ENCODE measurements around the gene GPS2. TPM values are rescaled to one million over a fixed set of nuclear protein-coding genes. Genes with fewer than 3 reads are reported as not detected.

Gene GPS2
- 51.2 TPM for polyA plus RNA-seq (2013, experiment 1 of 4)
- polyA plus RNA-seq (2013, experiment 2 of 4), result 47.2 TPM
- 46.2 TPM for polyA plus RNA-seq (2013, experiment 3 of 4)
- 52.5 TPM for polyA plus RNA-seq (2013, experiment 4 of 4)

- Histone ChIP-seq H3K27ac (ENCODE audit: insufficient read depth, low read depth, low read length, poor library complexity, severe bottlenecking) (peak within 1 kb of the TSS; percentile 18), H3K9me3 (ENCODE audit: control insufficient read depth, low read length) (no peaks in the 10 kb centered on the region), H3K36me3 (ENCODE audit: control insufficient read depth, insufficient read depth, low read length) (peaks cover 52% of the 10 kb centered on the region), H3K4me1 (ENCODE audit: control insufficient read depth, insufficient read depth, low read length) (peaks cover 4% of the 10 kb centered on the region), H3K4me3 (ENCODE audit: insufficient read depth, low read depth, low read length) (peak within 1 kb of the TSS; percentile 68), H3K27me3 (ENCODE audit: control insufficient read depth, insufficient read depth, low read length, poor library complexity, severe bottlenecking) (no peaks in the 10 kb centered on the region)
- 0 to 1% methylated on average over 95 of the region's 95 CpGs for WGBS, 2 experiments
Measured at GRCh38 chr17:7314719-7315569, at the start of gene GPS2. TSS of gene GPS2 (minus strand) at chr17:7315360. CDS start at chr17:7315052, 308 bp downstream.

GRCh38 chr17:7363311-7363710, 48.2 kb upstream of the GPS2 start:
- 91 to 93% methylated on average over 6 of the region's 6 CpGs for WGBS, 2 experiments
- H3K9me3 ChIP-seq (ENCODE audit: control insufficient read depth, low read length), result no peaks in the 10 kb centered on the region

DNA sequence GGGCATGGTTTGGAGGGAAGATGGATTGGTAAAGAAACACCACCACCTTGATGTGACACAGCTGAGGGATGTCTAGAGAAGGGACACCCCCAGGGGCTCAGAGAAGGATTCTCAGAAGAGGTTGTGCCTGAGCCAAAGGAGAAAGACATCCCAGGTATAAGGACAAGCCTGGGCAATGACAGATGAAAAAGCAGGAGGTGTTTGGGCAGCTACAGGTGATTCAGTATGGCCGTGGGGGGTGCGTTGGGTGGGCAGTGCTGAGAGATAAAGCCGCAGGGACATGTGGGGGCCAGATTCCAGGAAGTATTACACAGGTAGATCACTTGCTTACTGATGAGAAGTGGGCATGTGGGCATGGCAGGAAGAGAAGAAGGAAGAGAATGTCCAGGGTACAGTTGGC, 46.7 kb upstream of the GPS2 start:
- Histone ChIP-seq H3K36me3 (ENCODE audit: control insufficient read depth, insufficient read depth, low read length) (no peaks in the 10 kb centered on the region), H3K9me3 (ENCODE audit: control insufficient read depth, low read length) (no peaks in the 10 kb centered on the region), H3K27me3 (ENCODE audit: control insufficient read depth, insufficient read depth, low read length, poor library complexity, severe bottlenecking) (no peaks in the 10 kb centered on the region), H3K27ac (ENCODE audit: insufficient read depth, low read depth, low read length, poor library complexity, severe bottlenecking) (no peak overlapping the region), H3K4me3 (ENCODE audit: insufficient read depth, low read depth, low read length) (no peak overlapping the region), H3K4me1 (ENCODE audit: control insufficient read depth, insufficient read depth, low read length) (no peaks in the 10 kb centered on the region)
- WGBS, 2 experiments, result 87 to 89% methylated on average over 3 of the region's 3 CpGs

More at GRCh38 chr17:7363311-7363710, 48.2 kb upstream of the GPS2 start:
- Histone ChIP-seq H3K36me3 (ENCODE audit: control insufficient read depth, insufficient read depth, low read length) (no peaks in the 10 kb centered on the region), H3K27ac (ENCODE audit: insufficient read depth, low read depth, low read length, poor library complexity, severe bottlenecking) (no peak overlapping the region), H3K4me3 (ENCODE audit: insufficient read depth, low read depth, low read length) (no peak overlapping the region), H3K27me3 (ENCODE audit: control insufficient read depth, insufficient read depth, low read length, poor library complexity, severe bottlenecking) (no peaks in the 10 kb centered on the region), H3K4me1 (ENCODE audit: control insufficient read depth, insufficient read depth, low read length) (no peaks in the 10 kb centered on the region)

DNA sequence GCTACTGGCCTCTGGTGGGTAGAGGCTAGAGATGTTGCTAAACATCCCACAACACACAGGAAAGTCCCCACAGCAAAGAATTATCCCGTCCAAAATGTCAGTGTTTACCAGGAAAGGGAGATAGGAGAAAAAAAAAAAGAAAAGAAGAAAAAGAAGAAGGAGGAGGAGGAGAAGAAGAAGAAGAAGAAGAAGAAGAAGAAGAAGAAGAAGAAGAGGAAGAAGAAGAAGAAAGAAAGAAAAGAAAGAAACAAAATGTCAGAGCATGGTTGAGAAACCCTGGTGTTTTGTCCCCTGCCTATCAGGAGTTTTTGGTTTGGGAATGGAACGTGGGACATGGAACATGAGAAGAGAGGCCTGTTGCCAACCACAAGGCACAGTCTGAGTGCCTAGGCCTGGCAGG, 42.2 kb upstream of the GPS2 start:
- H3K4me3 ChIP-seq (ENCODE audit: insufficient read depth, low read depth, low read length), result no peak overlapping the region
- H3K4me1 ChIP-seq (ENCODE audit: control insufficient read depth, insufficient read depth, low read length), result peaks cover 29% of the 10 kb centered on the region
- no peaks in the 10 kb centered on the region for H3K27me3 ChIP-seq (ENCODE audit: control insufficient read depth, insufficient read depth, low read length, poor library complexity, severe bottlenecking)
- H3K36me3 ChIP-seq (ENCODE audit: control insufficient read depth, insufficient read depth, low read length), result no peaks in the 10 kb centered on the region
- H3K27ac ChIP-seq (ENCODE audit: insufficient read depth, low read depth, low read length, poor library complexity, severe bottlenecking), result no peak overlapping the region
- WGBS, 2 experiments, result 92 to 99% methylated on average over 2 of the region's 2 CpGs
- H3K9me3 ChIP-seq (ENCODE audit: control insufficient read depth, low read length), result no peaks in the 10 kb centered on the region

- H3K9me3 ChIP-seq (ENCODE audit: control insufficient read depth, low read length), result no peaks in the 10 kb centered on the region
- no peaks in the 10 kb centered on the region for H3K27me3 ChIP-seq (ENCODE audit: control insufficient read depth, insufficient read depth, low read length, poor library complexity, severe bottlenecking)
- no peak overlapping the region for H3K27ac ChIP-seq (ENCODE audit: insufficient read depth, low read depth, low read length, poor library complexity, severe bottlenecking)
- H3K4me1 ChIP-seq (ENCODE audit: control insufficient read depth, insufficient read depth, low read length), result peaks cover 29% of the 10 kb centered on the region
- no peaks in the 10 kb centered on the region for H3K36me3 ChIP-seq (ENCODE audit: control insufficient read depth, insufficient read depth, low read length)
- no peak overlapping the region for H3K4me3 ChIP-seq (ENCODE audit: insufficient read depth, low read depth, low read length)
- WGBS, 2 experiments, result 90% methylated on average over 8 of the region's 8 CpGs
Measured at GRCh38 chr17:7356756-7357155, 41.6 kb upstream of the GPS2 start.

GRCh38 chr17:7356072-7356549, 41.0 kb upstream of the GPS2 start:
- Histone ChIP-seq H3K9me3 (ENCODE audit: control insufficient read depth, low read length) (no peaks in the 10 kb centered on the region), H3K4me3 (ENCODE audit: insufficient read depth, low read depth, low read length) (no peak overlapping the region), H3K4me1 (ENCODE audit: control insufficient read depth, insufficient read depth, low read length) (peaks cover 29% of the 10 kb centered on the region), H3K27me3 (ENCODE audit: control insufficient read depth, insufficient read depth, low read length, poor library complexity, severe bottlenecking) (peaks cover 3% of the 10 kb centered on the region), H3K27ac (ENCODE audit: insufficient read depth, low read depth, low read length, poor library complexity, severe bottlenecking) (no peak overlapping the region), H3K36me3 (ENCODE audit: control insufficient read depth, insufficient read depth, low read length) (no peaks in the 10 kb centered on the region)
- WGBS, 2 experiments, result 11 to 13% methylated on average over 12 of the region's 12 CpGs

GRCh38 chr17:7355573-7355972, 40.4 kb upstream of the GPS2 start:
- Histone ChIP-seq H3K9me3 (ENCODE audit: control insufficient read depth, low read length) (no peaks in the 10 kb centered on the region), H3K27ac (ENCODE audit: insufficient read depth, low read depth, low read length, poor library complexity, severe bottlenecking) (no peak overlapping the region), H3K4me3 (ENCODE audit: insufficient read depth, low read depth, low read length) (no peak overlapping the region), H3K36me3 (ENCODE audit: control insufficient read depth, insufficient read depth, low read length) (no peaks in the 10 kb centered on the region), H3K4me1 (ENCODE audit: control insufficient read depth, insufficient read depth, low read length) (peaks cover 29% of the 10 kb centered on the region), H3K27me3 (ENCODE audit: control insufficient read depth, insufficient read depth, low read length, poor library complexity, severe bottlenecking) (peaks cover 7% of the 10 kb centered on the region)
- 89 to 91% methylated on average over 8 of the region's 8 CpGs for WGBS, 2 experiments

GRCh38 chr17:7355053-7355452, 39.9 kb upstream of the GPS2 start, which contains the start of gene TMEM95:
TSS of gene TMEM95 (plus strand) at chr17:7355156. CDS start at chr17:7355205, 49 bp downstream.
- no peaks in the 10 kb centered on the region for H3K9me3 ChIP-seq (ENCODE audit: control insufficient read depth, low read length)
- peaks cover 7% of the 10 kb centered on the region for H3K27me3 ChIP-seq (ENCODE audit: control insufficient read depth, insufficient read depth, low read length, poor library complexity, severe bottlenecking)
- H3K36me3 ChIP-seq (ENCODE audit: control insufficient read depth, insufficient read depth, low read length), result no peaks in the 10 kb centered on the region
- H3K4me1 ChIP-seq (ENCODE audit: control insufficient read depth, insufficient read depth, low read length), result peaks cover 29% of the 10 kb centered on the region
- no peak within 1 kb of the TSS for H3K27ac ChIP-seq (ENCODE audit: insufficient read depth, low read depth, low read length, poor library complexity, severe bottlenecking)
- H3K4me3 ChIP-seq (ENCODE audit: insufficient read depth, low read depth, low read length), result no peak within 1 kb of the TSS
- 77 to 81% methylated on average over 10 of the region's 10 CpGs for WGBS, 2 experiments

GRCh38 chr17:7354262-7354843, 39.2 kb upstream of the GPS2 start:
- WGBS, 2 experiments, result 71 to 81% methylated on average over 9 of the region's 9 CpGs
- no peak overlapping the region for H3K27ac ChIP-seq (ENCODE audit: insufficient read depth, low read depth, low read length, poor library complexity, severe bottlenecking)
- peaks cover 7% of the 10 kb centered on the region for H3K27me3 ChIP-seq (ENCODE audit: control insufficient read depth, insufficient read depth, low read length, poor library complexity, severe bottlenecking)
- no peaks in the 10 kb centered on the region for H3K9me3 ChIP-seq (ENCODE audit: control insufficient read depth, low read length)
- H3K4me3 ChIP-seq (ENCODE audit: insufficient read depth, low read depth, low read length), result no peak overlapping the region
- H3K4me1 ChIP-seq (ENCODE audit: control insufficient read depth, insufficient read depth, low read length), result peaks cover 35% of the 10 kb centered on the region
- H3K36me3 ChIP-seq (ENCODE audit: control insufficient read depth, insufficient read depth, low read length), result no peaks in the 10 kb centered on the region
